CD4-positive, alpha-beta T cell treated with Interleukin-12 subunit alpha and Interleukin-12 subunit beta, for 1 hour (primary cell): ENCODE results near the gene NOM1.
"Not testable (repeated sequence)": the region's sequence is repeated elsewhere in the genome, so short reads cannot be mapped to it uniquely, and the experiment has no call there.

Source experiments
- DNase-seq: peaks from one replicate; pipeline ENCODE4 v3.0.0-alpha.2; 2020

The NOM1 gene, protein sequence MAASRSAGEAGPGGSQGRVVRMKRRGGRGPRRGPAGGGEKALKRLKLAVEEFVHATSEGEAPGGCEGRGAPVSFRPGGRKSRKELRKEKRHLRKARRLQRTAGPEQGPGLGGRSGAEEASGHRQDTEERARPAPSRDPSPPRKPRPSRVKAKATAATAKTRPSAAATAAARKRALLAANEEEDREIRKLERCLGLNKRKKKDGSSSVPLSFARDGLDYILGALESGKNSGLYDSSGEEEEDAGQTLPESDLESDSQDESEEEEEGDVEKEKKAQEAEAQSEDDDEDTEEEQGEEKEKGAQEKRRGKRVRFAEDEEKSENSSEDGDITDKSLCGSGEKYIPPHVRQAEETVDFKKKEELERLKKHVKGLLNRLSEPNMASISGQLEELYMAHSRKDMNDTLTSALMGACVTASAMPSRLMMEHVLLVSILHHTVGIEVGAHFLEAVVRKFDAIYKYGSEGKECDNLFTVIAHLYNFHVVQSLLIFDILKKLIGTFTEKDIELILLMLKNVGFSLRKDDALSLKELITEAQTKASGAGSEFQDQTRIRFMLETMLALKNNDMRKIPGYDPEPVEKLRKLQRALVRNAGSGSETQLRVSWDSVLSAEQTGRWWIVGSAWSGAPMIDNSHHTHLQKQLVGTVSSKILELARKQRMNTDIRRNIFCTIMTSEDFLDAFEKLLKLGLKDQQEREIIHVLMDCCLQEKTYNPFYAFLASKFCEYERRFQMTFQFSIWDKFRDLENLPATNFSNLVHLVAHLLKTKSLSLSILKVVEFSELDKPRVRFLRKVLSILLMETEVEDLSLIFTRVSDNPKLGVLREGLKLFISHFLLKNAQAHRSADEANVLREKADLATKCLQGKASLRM

DNA sequence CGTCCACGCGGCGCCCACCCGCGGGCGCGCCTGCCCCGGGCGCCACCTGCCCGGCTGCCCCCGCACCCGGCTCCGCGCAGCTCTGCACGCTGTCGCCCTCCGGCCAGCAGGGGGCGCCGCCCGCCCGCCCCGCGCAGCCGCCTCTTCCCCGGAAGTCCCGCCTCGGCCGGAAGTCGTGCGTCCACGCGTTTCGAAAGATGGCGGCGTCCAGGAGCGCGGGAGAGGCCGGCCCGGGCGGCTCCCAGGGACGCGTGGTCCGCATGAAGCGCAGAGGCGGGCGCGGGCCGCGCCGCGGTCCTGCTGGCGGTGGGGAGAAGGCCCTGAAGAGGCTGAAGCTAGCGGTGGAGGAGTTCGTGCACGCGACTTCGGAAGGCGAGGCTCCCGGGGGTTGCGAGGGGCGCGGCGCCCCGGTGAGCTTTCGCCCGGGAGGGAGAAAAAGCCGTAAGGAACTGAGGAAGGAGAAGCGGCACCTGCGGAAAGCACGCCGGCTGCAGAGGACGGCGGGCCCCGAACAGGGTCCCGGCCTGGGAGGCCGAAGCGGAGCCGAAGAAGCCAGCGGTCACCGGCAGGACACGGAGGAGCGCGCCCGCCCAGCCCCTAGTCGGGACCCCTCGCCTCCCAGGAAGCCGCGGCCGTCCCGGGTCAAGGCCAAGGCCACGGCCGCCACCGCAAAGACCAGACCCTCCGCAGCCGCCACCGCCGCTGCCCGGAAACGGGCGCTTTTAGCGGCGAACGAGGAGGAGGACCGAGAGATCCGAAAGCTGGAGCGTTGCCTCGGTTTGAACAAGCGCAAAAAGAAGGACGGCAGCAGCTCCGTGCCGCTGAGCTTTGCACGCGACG is at the start of gene NOM1:
Gene NOM1 (plus strand): TSS at position 172 of the 840 bp plus-strand sequence. CDS start 26 bp downstream, at position 198.
- DNase-seq: peak; percentile 92

- DNase-seq: not testable (repeated sequence)
Measured at GRCh38 chr7:156900093-156900492, 49.4 kb upstream of the NOM1 start.

GRCh38 chr7:156903232-156903909 is 46.1 kb upstream of the NOM1 start:
- DNase-seq: peak; percentile 38

GRCh38 chr7:156906200-156906649 is 43.3 kb upstream of the NOM1 start:
- no peak for DNase-seq

- DNase-seq: no peak
Measured at GRCh38 chr7:156907656-156908055, 41.9 kb upstream of the NOM1 start.

GRCh38 chr7:156909574-156910252 is 39.8 kb upstream of the NOM1 start:
- DNase-seq: not testable (repeated sequence)

DNA sequence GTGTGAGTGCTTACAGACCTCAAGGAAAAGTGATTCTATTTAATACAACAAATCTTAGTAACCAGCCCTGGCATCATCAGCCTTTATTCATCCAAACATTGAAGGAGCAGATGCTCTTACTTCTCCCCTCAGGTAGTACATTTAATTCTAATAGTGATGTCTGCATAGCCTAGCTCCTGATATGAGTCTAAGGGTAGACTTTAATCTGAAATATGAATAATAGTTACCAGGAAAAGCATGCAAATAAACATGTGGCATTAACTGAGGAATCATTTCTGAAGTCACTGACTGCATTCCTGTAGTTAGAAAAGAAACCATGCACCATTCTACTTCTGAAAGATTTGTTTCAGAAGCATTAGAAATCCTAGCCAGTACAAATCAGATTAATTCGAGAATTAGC is 30.9 kb upstream of the NOM1 start:
- no peak for DNase-seq

- DNase-seq: no peak
Measured at GRCh38 chr7:156919132-156919713, 30.3 kb upstream of the NOM1 start.

DNA sequence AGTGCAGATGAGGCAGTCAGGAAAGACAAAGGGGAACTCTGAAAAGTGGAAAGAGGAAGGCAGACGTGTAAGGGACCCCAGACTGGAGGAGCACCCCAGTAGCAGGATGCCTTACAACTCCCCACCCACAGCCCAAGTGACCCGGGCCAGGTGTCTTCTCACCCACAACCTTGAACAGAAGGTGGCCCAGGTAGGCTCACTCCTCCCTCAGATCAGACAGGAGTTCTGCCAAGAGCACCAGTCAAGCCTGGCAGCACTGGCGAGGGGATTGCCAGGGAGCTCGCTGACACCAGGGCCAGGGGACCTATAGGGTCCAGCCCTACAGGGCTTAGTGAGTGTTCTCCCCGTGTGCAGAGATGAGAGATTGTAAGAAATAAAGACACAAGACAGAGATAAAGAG is 29.4 kb upstream of the NOM1 start:
- no peak for DNase-seq

DNA sequence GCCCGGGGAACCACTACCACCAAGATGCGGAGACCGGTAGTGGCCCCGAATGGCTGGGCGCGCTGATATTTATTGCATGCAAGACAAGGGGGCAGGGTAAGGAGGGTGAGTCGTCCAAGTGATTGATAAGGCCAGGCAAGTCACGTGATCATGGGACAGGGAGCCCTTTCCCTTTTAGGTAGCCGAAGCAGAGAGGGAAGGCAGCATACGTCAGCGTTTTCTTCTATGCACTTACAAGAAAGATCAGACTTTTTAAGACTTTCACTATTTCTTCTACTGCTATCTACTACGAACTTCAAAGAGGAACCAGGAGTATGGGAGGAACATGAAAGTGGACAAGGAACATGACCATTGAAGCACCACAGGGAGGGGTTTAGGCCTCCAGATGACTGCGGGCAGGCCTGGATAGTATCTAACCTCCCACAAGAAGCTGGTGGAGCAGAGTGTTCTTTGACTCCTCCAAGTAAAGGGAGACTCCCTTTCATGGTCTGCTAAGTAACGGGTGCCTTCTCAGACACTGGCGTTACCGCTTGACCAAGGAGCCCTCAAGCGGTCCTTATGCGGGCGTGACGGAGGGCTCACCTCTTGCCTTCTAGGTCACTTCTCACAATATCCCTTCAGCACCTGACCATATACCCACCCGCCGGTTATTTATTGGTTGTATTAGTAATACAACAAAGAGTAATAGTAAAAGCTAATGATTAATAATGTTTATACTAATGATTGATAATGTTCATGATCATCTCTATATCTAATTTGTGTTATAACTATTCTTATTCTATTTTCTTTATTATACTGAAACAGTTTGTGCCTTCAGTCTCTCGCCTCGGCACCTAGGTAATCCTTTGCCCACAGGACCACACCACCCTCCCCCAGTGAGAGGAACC is 28.8 kb upstream of the NOM1 start:
- not testable (repeated sequence) for DNase-seq

DNA sequence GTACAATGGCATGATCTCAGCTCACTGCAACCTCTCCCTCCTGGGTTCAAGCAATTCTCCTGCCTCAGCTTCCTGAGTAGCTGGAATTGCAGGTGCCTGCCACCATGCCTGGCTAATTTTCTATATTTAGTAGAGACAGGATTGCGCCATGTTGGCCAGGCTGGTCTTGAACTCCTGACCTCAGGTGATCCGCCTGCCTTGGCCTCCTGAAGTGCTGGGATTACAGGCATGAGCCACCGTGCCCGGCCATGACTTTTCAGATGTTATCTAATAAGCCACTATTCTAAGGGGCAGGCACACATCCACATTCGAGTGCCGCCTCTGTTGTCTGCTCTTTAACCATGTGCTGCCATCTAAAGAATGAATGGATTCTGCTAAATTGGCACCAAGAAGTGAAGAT is 27.2 kb upstream of the NOM1 start:
- not testable (repeated sequence) for DNase-seq

DNA sequence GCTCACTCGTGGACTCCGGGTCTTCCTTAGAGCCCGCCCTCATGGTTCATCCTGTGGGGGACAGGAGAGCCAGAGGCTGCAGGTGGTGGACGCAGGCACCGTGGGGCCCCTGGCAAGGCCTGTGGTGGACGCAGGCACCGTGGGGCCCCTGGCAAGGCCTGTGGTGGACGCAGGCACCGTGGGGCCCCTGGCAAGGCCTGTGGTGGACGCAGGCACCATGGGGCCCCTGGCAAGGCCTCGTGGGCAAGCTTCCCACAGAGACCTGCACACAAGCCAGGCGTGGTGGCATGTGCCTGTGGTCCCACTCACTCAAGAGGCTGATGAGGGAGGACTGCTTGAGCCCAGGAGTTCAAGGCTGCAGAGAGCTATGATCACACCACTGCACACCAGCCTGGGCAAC is 23.7 kb upstream of the NOM1 start:
- not testable (repeated sequence) for DNase-seq

- DNase-seq: no peak
Measured at GRCh38 chr7:156927571-156928405, 21.7 kb upstream of the NOM1 start.

DNA sequence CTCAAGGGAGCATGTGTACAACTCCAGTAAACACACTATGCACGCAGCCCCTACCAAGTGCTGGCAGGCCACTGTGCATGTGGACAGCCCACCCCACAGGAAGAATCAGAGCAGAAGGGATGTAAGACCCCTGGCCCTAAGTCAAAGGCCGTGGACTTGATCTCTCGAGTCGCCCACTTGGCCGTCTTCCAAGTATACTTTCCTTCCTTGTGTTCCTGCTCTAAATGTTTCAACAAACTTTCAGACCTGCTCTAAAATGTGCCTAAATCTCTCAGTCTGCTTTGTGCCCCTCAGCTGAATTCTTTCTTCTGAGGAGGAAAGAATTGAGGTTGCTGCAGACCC is 21.1 kb upstream of the NOM1 start:
- no peak for DNase-seq

DNA sequence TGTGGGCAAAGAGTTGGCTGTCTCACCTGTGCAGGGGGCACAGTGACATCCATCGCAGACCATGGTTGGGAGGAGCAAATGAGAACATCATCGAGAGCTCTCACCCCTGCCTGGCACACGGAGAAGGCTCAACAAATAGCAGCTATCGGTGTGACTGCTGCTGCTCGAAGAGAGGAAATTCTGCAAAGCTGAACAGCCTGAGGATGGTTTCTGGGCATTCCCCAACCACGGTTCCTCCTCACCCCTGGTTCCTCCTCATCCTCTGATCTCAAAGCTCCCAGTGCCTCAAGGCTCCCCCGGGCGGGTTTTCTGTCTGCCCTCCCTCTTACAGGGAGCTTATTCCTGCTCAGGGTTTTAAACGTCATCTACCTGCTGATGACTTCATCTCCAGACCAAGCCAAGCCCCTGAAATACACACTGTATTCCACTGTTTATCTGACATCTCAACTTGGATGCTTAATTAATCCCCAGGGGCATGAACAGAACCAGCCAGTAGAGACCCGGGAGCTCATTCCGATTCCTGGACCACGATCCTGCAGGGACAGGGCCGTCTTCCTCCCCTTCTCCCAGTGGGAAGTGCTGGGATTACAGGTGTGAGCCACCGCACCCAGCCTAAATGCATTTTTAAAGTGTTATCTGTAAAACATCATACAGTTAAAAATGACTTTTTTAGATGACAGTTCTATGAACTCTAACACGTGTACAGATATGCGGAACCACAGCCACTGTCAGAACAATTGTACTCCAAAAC is 19.5 kb upstream of the NOM1 start:
- peak; percentile 38 for DNase-seq

- no peak for DNase-seq
Measured at GRCh38 chr7:156932006-156932405, 17.5 kb upstream of the NOM1 start.

- no peak for DNase-seq
Measured at GRCh38 chr7:156935250-156935649, 14.3 kb upstream of the NOM1 start.

DNA sequence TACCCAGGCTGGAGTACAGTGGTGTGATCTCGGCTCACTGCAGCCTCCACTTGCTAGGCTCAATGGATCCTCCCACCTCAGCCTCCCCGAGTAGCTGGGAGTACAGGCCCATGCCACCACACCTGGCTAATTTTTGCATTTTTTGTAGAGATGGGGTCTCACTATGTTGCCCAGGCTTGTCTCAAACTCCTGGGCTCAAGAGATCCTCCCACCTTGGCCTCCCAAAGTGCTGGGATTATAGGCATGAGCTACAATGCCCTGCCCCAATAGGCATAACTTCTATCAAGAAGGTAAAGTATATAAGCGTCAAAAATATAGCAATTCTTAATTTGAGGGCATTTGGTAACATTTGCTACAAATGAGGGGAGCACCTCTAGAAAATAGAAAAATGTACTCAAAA is 12.7 kb upstream of the NOM1 start:
- DNase-seq: not testable (repeated sequence)
